B cell (primary cell): ENCODE measurements around the gene ALOX15. TPM values are rescaled to one million over a fixed set of nuclear protein-coding genes. Genes with fewer than 3 reads are reported as not detected.

Experiments used
- ATAC-seq: fragments of 200-7000 bp; cut with Tn5 transposase; one replicate; pipeline ENCODE4 v1.10.0; 2021; ENCODE audit warnings: low read depth, mild to moderate bottlenecking, moderate number of reproducible peaks, moderate library complexity
- CTCF ChIA-PET: fragments of 350-600 bp; sonication (Branson Sonifier 250); formaldehyde crosslinking; loops from one replicate; lab custom pipeline; 2021; ENCODE audit warnings: antibody characterized with exemption, inconsistent platforms; lab: Charles Lee
- POLR2A ChIA-PET: fragments of 350-600 bp; sonication (Branson Sonifier 250); formaldehyde crosslinking; loops from one replicate; lab custom pipeline; 2021; ENCODE audit warnings: antibody characterized with exemption; lab: Charles Lee
- DNase-seq: peaks from one replicate; pipeline ENCODE4 v3.0.0; 2013
- H2AFZ ChIP-seq: 2 replicates; pipeline ENCODE4 v1.6.1; 2012; ENCODE audit warnings: mild to moderate bottlenecking, low read depth, low read length; ENCODE audit not compliant: insufficient read depth, poor library complexity, severe bottlenecking
- H3K27ac ChIP-seq, 2 donors: 1 replicate in 1 of 2; 2 replicates in 1 of 2; pipeline ENCODE4 v1.5.1; 2012 to 2013; ENCODE audit warnings: low read length in 2 of 2, mild to moderate bottlenecking in 2 of 2, moderate library complexity in 1 of 2
- H3K27me3 ChIP-seq, 4 experiments: fragments of 200-600 bp in 1 of 4; sonication (generic) in 1 of 4; replicated peaks in 1 of 4; 1 replicate in 2 of 4; 2 replicates in 2 of 4; pipeline versions ENCODE4 v1.6.1 to v1.7.0; 2013 to 2016; ENCODE audit warnings: low read length in 3 of 4, mild to moderate bottlenecking in 2 of 4, mixed read lengths in 1 of 4, moderate library complexity in 1 of 4; ENCODE audit not compliant: insufficient read depth in 4 of 4, control insufficient read depth in 3 of 4; ENCODE audit errors: control extremely low read depth in 1 of 4
- H3K36me3 ChIP-seq, 2 experiments: replicated peaks in 1 of 2; 1 replicate in 1 of 2; 2 replicates in 1 of 2; pipeline versions ENCODE4 v1.6.1 to v1.7.1; 2013; ENCODE audit warnings: low read length in 1 of 2; ENCODE audit not compliant: insufficient read depth in 2 of 2, control insufficient read depth in 1 of 2; ENCODE audit errors: control extremely low read depth in 1 of 2, extremely low read depth in 1 of 2
- H3K4me1 ChIP-seq, 2 donors: fragments of 200-600 bp in 1 of 2; sonication (generic) in 1 of 2; 1 replicate in 1 of 2; 2 replicates in 1 of 2; pipeline versions ENCODE4 v1.5.1 to v1.6.1; 2013 to 2017; ENCODE audit warnings: low read length in 2 of 2; ENCODE audit not compliant: control insufficient read depth in 2 of 2, insufficient read depth in 2 of 2
- H3K4me2 ChIP-seq: replicated peaks from 2 replicates; pipeline ENCODE3; 2012; ENCODE audit warnings: mild to moderate bottlenecking, low read depth, low read length; ENCODE audit not compliant: poor library complexity, severe bottlenecking
- H3K4me3 ChIP-seq, 5 experiments: fragments of 200-600 bp in 1 of 5; sonication (generic) in 1 of 5; 1 replicate in 3 of 5; 2 replicates in 2 of 5; pipeline versions ENCODE4 v1.5.1 to v1.7.0; 2011 to 2016; ENCODE audit warnings: low read length in 4 of 5, mild to moderate bottlenecking in 4 of 5, low read depth in 2 of 5, control low read depth in 1 of 5, moderate library complexity in 1 of 5; ENCODE audit not compliant: insufficient read depth in 1 of 5; ENCODE audit errors: control extremely low read depth in 1 of 5, extremely low read depth in 1 of 5
- H3K79me2 ChIP-seq: fragments of 200-600 bp; sonication (generic); one replicate; pipeline ENCODE4 v1.6.0; 2016; ENCODE audit warnings: low read length; ENCODE audit not compliant: control insufficient read depth, insufficient read depth
- H3K9ac ChIP-seq: fragments of 200-600 bp; sonication (generic); 2 replicates; pipeline ENCODE4 v1.6.1; 2017; ENCODE audit warnings: mild to moderate bottlenecking, low read length, moderate library complexity
- H3K9me3 ChIP-seq, 3 donors: one replicate each; pipeline versions ENCODE4 v1.6.1 to v1.7.1; 2013; ENCODE audit warnings: low read length in 2 of 3; ENCODE audit not compliant: control insufficient read depth in 2 of 3, insufficient read depth in 1 of 3; ENCODE audit errors: control extremely low read depth in 1 of 3
- H4K20me1 ChIP-seq: 2 replicates; pipeline ENCODE4 v1.6.0; 2012; ENCODE audit warnings: mild to moderate bottlenecking, low read length; ENCODE audit not compliant: insufficient read depth, control insufficient read depth, poor library complexity, severe bottlenecking
- H3K27ac Mint-ChIP-seq: one replicate; pipeline ENCODE4 v1.8.0; 2021; ENCODE audit warnings: mixed read lengths
- H3K27me3 Mint-ChIP-seq: one replicate; pipeline ENCODE4 v1.8.0; 2021; ENCODE audit warnings: mixed read lengths
- H3K4me1 Mint-ChIP-seq: one replicate; pipeline ENCODE4 v1.8.0; 2021; ENCODE audit warnings: mixed read lengths
- H3K4me3 Mint-ChIP-seq: one replicate; pipeline ENCODE4 v1.8.0; 2021; ENCODE audit warnings: mixed read lengths
- H3K9me3 Mint-ChIP-seq: one replicate; pipeline ENCODE4 v1.8.0; 2022; ENCODE audit warnings: mixed read lengths; ENCODE audit not compliant: insufficient read depth
- CTCF ChIP-seq: fragments of 200-600 bp; IDR thresholded peaks from one replicate; pipeline ENCODE4 v1.8.0; 2022; ENCODE audit warnings: antibody characterized with exemption, mild to moderate bottlenecking
- EZH2 ChIP-seq: IDR thresholded peaks from 2 replicates; pipeline ENCODE4 v1.6.1; 2012; ENCODE audit warnings: borderline replicate concordance, low read depth, mild to moderate bottlenecking, moderate library complexity, low read length; ENCODE audit not compliant: insufficient read depth, poor library complexity, severe bottlenecking
- WGBS: methylation state at CpG from one replicate; pipeline ENCODE4 v1.1.5; 2013; ENCODE audit warnings: missing lambda C conversion rate; ENCODE audit not compliant: insufficient coverage; 5-methylcytosine and 5-hydroxymethylcytosine counted together
- intact Hi-C: fragments of 100-400 bp; cut with micrococcal nuclease; formaldehyde crosslinking; loops from one replicate; pipeline ENCODE4 v1.10.0; 2022
- polyA plus RNA-seq: library from polyadenylated mRNA; depleted of rRNA; stranded (reverse); fragments of >200 nt; gene quantifications from 2 replicates; pipeline ENCODE4 v1.2.3, GENCODE V29; 2012
- total RNA-seq, 2 donors: library from RNA; stranded (reverse); fragments of 120-200 nt in 1 of 2; gene quantifications; 1 replicate in 1 of 2; 2 replicates in 1 of 2; pipeline versions ENCODE4 v1.2.3 to v1.2.4, GENCODE V29; 2013 to 2022

The ALOX15 gene
- total and polyA plus RNA-seq, 2 donors (not counting 1 experiment from before 2014, with no cell fraction given): 0.10 TPM; not detected in 1

GRCh38 chr17:4673169-4673568 lies 31.7 kb upstream of the ALOX15 start:
- H3K4me2 ChIP-seq: no peak overlapping the region
- H3K27ac Mint-ChIP-seq: no peak overlapping the region
- TF ChIP-seq EZH2 (no peak), CTCF (no peak)
- H2AFZ ChIP-seq: no peak overlapping the region
- H3K79me2 ChIP-seq: no peaks in the 10 kb centered on the region
- no peak overlapping the region for H3K4me3 ChIP-seq
- H3K4me1 Mint-ChIP-seq: no peaks in the 10 kb centered on the region
- no peaks in the 10 kb centered on the region for H3K27me3 ChIP-seq
- no peaks in the 10 kb centered on the region for H3K9me3 ChIP-seq
- H3K36me3 ChIP-seq: peaks cover 0 to 70% of the 10 kb centered on the region in 2 experiments
- intact Hi-C loops: no loop called here
- CTCF ChIA-PET: no interaction called here
- no peaks in the 10 kb centered on the region for H3K4me1 ChIP-seq
- no peak overlapping the region for H3K4me3 Mint-ChIP-seq
- ATAC-seq: no peak
- 98% methylated on average over 11 of the region's 11 CpGs for whole genome bisulfite sequencing
- no peaks in the 10 kb centered on the region for H3K27me3 Mint-ChIP-seq
- DNase-seq: no peak
- H3K9me3 Mint-ChIP-seq: no peaks in the 10 kb centered on the region
- H3K9ac ChIP-seq: no peak overlapping the region
- POLR2A ChIA-PET: no interaction called here
- no peaks in the 10 kb centered on the region for H4K20me1 ChIP-seq
- no peak overlapping the region for H3K27ac ChIP-seq

- Histone ChIP-seq H3K9ac (no peak overlapping the region), H3K27me3 (no peaks in the 10 kb centered on the region), H3K4me2 (no peak overlapping the region), H3K4me3 (no peak overlapping the region), H2AFZ (no peak overlapping the region), H3K36me3 (peaks cover 0 to 68% of the 10 kb centered on the region in 2 experiments), H3K9me3 (no peaks in the 10 kb centered on the region), H4K20me1 (no peaks in the 10 kb centered on the region), H3K27ac (no peak overlapping the region), H3K79me2 (no peaks in the 10 kb centered on the region), H3K4me1 (no peaks in the 10 kb centered on the region)
- Mint-ChIP-seq H3K27ac (no peak overlapping the region), H3K4me1 (no peaks in the 10 kb centered on the region), H3K9me3 (no peaks in the 10 kb centered on the region), H3K4me3 (no peak overlapping the region), H3K27me3 (no peaks in the 10 kb centered on the region)
- DNase-seq: no peak
- no peak for TF ChIP-seq CTCF
- no peak for TF ChIP-seq EZH2
- POLR2A ChIA-PET: no interaction called here
- WGBS: 99% methylated on average over 8 of the region's 8 CpGs
- CTCF ChIA-PET: no interaction called here
- ATAC-seq: no peak
- intact Hi-C loops: no loop called here
Observed at GRCh38 chr17:4672751-4673150, 31.3 kb upstream of the ALOX15 start.
